Muscle of arm (tissue), 12 donors: ENCODE data around the gene BAD. TPM values are rescaled to one million over a fixed set of nuclear protein-coding genes. Genes with fewer than 3 reads are reported as not detected.

Experiments used
- polyA plus RNA-seq, 12 donors: library from polyadenylated mRNA; unstranded; fragments of 120-200 nt; gene quantifications; one replicate each; pipeline ENCODE4 v1.2.1, GENCODE V29; 2013; ENCODE audit not compliant: insufficient read length in 12 of 12

The BAD gene
- polyA plus RNA-seq, 12 donors, result 19.3 to 52.4 (median 24.6) TPM; not detected in 1

Other genes starting within 250 kb of the BAD start
- 1 to 10 TPM in 11 of 12 donors, not detected in 1; 1.8 to 8.4 (median 2.7) TPM for gene FLRT1, start 248.7 kb downstream of the BAD start, polyA plus RNA-seq
- gene MACROD1, start 118.6 kb downstream of the BAD start, polyA plus RNA-seq, result 100 to 1,000 TPM in 1 of 12 donors, 10 to 100 TPM in 10, not detected in 1; 41.1 to 129 (median 55.2) TPM
- gene STIP1, start 98.5 kb downstream of the BAD start, polyA plus RNA-seq, result 100 to 1,000 TPM in 11 of 12 donors, not detected in 1; 119 to 165 (median 139) TPM
- gene FERMT3, start 77.9 kb downstream of the BAD start, polyA plus RNA-seq, result 10 to 100 TPM in 1 of 12 donors, 1 to 10 TPM in 10, not detected in 1; 5.2 to 16.7 (median 7.5) TPM
- gene TRPT1, start 58.5 kb downstream of the BAD start, polyA plus RNA-seq, result 100 to 1,000 TPM in 1 of 12 donors, 10 to 100 TPM in 10, not detected in 1; 30.8 to 142 (median 65.8) TPM
- 10 to 100 TPM in 11 of 12 donors, not detected in 1; 13.1 to 47.0 (median 17.1) TPM for gene NUDT22, start 58.4 kb downstream of the BAD start, polyA plus RNA-seq
- 10 to 100 TPM in 11 of 12 donors, not detected in 1; 41.1 to 71.1 (median 51.5) TPM for gene DNAJC4, start 54.1 kb downstream of the BAD start, polyA plus RNA-seq
- gene VEGFB, start 50.1 kb downstream of the BAD start, polyA plus RNA-seq, result 100 to 1,000 TPM in 1 of 12 donors, 10 to 100 TPM in 10, not detected in 1; 71.0 to 113 (median 89.8) TPM
- 100 to 1,000 TPM in 1 of 12 donors, 10 to 100 TPM in 10, not detected in 1; 37.5 to 114 (median 39.5) TPM for gene FKBP2, start 43.6 kb downstream of the BAD start, polyA plus RNA-seq
- gene PPP1R14B, start 37.7 kb downstream of the BAD start, polyA plus RNA-seq, result 100 to 1,000 TPM in 11 of 12 donors, not detected in 1; 126 to 218 (median 167) TPM
- 10 to 100 TPM in 6 of 12 donors, 1 to 10 TPM in 5, not detected in 1; 8.5 to 18.9 (median 10.4) TPM for gene PLCB3, start 33.1 kb downstream of the BAD start, polyA plus RNA-seq
- gene GPR137, start 1.2 kb upstream of the BAD start, polyA plus RNA-seq, result 10 to 100 TPM in 11 of 12 donors, not detected in 1; 14.1 to 32.9 (median 17.1) TPM
- not detected for gene KCNK4, start 6.6 kb upstream of the BAD start, polyA plus RNA-seq
- gene CATSPERZ, start 15.7 kb upstream of the BAD start, polyA plus RNA-seq, result not detected
- 10 to 100 TPM in 11 of 12 donors, not detected in 1; 11.9 to 55.5 (median 20.2) TPM for gene ESRRA, start 20.9 kb upstream of the BAD start, polyA plus RNA-seq
- gene TRMT112, start 32.9 kb upstream of the BAD start, polyA plus RNA-seq, result 100 to 1,000 TPM in 11 of 12 donors, not detected in 1; 142 to 254 (median 166) TPM
- 100 to 1,000 TPM in 11 of 12 donors, not detected in 1; 107 to 165 (median 124) TPM for gene PRDX5, start 33.5 kb upstream of the BAD start, polyA plus RNA-seq
- 10 to 100 TPM in 1 of 12 donors, 1 to 10 TPM in 10, not detected in 1; 2.5 to 10.7 (median 3.4) TPM for gene CCDC88B, start 55.5 kb upstream of the BAD start, polyA plus RNA-seq
- gene RPS6KA4, start 74.5 kb upstream of the BAD start, polyA plus RNA-seq, result 10 to 100 TPM in 11 of 12 donors, not detected in 1; 10.0 to 49.8 (median 11.9) TPM